GM19023 (cell line): ENCODE measurements around the gene PTPN2.
"Not testable (repeated sequence)": the region's sequence is repeated elsewhere in the genome, so short reads cannot be mapped to it uniquely, and the experiment has no call there.

Source experiments
- ATAC-seq: cut with Tn5 transposase; IDR thresholded peaks from one replicate; pipeline ENCODE4 v1.9.1; 2021; ENCODE audit warnings: mild to moderate bottlenecking, moderate library complexity; ENCODE audit not compliant: unreplicated experiment

Gene PTPN2

DNA sequence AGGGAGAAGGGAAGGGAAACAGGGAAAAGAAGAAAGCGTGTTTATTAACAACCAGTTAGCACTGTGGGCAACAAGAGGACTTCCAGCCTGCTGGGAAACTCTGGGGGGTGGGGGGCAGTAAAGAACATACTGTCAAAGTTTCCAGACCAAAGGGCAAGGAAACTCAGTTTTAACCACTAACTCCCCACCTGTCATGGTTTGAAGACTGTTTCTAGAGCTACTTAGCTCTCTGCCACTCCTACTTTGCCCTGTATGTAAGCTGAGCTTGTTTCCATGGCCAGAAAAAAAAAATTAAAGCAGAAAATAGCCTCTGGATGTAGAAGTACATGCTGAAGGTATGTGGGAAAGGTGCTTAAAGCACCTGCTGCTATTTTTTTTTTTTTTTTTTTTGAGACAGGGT is 11.0 kb upstream of the PTPN2 start:
- ATAC-seq = no peak

DNA sequence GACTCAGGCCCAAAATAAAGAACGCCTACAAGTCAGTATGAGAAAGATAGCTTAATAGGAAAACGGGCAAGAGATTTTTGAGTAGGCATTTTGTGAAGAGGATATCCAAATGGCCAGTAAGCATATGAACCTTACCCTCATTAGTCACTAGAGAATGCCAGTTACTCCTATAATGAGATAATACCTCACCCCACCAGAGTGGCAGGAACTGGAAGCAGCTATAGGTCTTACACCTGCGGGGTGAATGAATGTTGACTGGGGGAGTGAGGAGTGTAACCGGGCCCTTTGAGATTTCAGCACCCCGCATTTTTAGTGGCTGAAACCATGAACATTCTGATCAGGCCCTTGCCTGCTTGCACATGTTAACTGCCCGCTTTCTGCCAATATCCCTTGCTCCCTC is 7.5 kb upstream of the PTPN2 start:
- ATAC-seq = no peak

GRCh38 chr18:12890964-12891363 is 6.9 kb upstream of the PTPN2 start:
- ATAC-seq = no peak

DNA sequence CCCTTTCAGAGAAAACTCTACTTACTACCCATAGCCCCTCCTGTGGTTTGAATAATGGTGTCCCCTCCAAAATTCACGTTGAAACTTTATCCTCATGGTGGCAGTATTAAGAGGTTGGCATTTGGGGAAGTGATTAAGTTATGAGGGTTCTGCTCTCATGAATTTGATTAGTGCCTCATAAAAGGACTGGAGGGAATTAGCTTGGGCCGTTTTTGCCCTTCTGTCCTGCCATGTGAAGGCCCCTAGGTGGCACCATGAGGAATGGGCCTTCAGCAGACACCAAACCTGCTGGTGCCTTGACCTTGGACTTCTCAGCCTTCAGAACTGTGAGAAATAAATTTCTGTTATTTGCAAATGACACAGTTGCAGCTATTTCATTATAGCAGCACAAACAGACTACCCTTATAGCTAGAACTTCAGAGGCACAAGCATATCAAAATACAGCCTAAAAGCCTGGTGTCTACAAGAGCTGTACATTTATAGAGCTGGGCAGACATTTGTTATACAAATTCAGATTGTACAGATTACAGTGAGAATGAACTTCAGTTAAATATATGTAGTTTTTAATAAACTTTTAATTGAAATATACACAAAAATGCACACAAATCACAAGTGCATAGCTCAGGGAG is 2.6 kb upstream of the PTPN2 start:
- no peak for ATAC-seq

DNA sequence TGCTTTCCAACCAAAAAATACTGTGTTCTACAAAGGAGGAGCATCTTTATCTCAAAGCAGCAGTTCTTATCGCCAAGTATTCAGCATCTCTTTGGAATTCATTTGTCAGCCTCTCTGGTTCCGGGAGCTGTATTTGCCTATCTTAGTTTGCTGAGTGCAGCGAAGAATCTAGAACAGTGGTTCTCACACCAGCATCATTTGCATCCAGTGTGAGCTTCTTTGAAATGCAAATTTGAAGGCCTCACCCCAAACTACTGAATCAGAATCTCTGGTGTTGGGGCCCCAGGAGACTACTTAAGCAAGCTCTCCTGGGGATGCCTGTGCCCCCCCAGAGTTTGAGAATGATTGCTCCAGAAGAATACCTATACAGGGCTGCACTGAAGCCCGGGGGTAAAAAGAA is 1.5 kb upstream of the PTPN2 start:
- no peak for ATAC-seq

DNA sequence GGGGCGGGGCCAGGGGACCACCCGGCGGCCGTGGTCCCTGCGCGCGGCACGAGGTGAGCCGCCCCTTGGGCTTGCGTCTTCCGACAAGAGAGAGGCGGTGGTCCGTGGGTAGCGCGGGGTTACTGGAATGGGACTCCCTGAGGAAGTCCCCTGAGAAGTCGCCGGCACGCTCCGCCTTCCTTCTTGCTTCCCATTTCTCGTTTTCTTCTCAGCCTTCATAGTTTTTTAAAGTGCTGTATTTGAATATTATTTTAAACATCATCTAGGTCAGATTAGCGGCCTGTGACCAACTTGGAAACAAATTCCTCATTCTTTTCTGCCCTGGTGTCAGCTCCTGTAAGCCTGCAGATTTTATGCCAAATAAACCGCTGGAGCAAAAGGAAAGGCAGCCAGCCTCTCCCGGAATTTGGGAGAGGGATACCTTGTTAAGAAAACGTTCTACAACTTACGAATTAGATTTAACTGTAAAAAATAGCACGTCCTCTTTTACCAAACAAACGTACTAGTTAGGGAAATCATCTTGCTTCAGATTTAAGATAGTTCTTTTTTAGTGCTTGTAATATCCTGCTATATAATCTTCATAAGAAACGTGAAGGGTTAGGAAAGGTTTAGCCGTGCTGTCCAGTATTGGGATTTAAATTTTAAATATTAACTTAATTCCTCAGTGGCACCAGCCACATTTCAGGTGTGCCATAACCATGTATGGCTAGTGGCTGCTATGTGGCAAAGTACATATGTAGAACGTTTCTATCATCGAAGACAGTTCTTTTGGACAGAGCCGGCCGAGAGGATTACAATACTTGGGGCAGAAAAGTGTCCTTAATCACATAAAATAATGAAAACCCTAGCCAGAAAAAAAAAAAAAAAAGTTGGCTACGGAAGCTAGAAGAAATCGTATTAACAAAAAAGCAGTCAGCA is 628 bp upstream of the PTPN2 start:
- ATAC-seq = no peak

GRCh38 chr18:12883372-12883683 is 709 bp downstream of the PTPN2 start:
- peak; percentile 16 for ATAC-seq

DNA sequence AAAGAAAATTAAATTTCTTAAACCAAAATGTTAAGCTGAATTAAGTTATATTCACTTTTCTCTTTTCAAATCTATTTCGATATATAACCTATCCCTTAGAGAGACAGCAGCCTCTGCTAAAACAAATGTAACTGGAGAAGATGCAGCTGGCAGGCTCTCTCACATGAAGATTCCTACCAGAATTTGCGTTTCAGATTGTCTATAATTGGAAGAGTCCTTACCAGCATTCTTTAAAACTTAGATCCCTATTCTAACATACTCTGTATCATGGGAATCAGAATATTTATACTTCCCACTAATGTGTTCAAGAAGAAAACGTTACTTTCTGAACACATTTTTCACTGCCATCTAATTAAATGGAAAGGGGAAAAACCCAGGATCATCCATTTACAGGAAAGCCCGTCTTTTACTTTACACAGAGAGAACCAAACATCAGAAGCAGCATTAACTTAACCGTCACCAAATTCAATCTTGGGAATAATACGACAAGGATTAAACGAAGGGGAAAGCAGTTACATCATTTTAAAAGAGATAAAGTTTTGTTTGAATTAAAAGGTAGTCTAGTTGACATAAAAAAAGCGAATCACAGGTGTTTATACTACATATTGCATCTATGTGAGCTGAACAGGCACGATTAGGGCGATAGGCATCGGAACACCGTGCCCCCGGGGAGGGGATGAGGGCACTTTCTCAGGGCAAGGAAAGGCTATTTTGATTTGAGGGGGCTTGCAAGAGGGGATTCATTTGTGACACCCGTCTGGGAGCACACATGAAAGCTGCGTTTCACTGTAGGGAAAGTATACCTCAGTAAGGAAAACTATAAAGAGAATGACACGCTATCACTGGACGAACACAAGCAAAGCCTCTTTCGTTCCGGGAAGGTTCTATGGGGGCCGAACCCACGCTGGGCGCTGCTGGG is 1.3 kb downstream of the PTPN2 start:
- ATAC-seq = no peak

DNA sequence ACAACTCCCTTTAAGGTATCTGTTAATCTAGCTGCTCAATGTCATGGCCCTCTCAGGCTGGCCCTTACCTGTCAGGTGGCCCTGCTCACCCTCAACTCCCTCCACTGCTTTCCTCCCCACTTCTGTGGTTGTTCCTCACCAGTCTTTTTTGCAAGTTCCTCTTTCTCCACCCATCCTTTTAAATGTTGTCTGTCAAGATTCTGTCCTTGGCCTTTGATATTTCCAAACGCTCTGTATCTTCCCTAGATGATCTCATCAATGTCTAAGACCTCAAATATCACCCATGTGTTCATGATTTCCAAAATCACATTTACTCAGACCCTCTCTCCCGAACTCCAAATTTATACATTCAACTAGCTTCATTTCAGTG is 3.5 kb downstream of the PTPN2 start:
- ATAC-seq = no peak

- no peak for ATAC-seq
These were observed 4.0 kb downstream of the PTPN2 start for GRCh38 chr18:12879840-12880540.

DNA sequence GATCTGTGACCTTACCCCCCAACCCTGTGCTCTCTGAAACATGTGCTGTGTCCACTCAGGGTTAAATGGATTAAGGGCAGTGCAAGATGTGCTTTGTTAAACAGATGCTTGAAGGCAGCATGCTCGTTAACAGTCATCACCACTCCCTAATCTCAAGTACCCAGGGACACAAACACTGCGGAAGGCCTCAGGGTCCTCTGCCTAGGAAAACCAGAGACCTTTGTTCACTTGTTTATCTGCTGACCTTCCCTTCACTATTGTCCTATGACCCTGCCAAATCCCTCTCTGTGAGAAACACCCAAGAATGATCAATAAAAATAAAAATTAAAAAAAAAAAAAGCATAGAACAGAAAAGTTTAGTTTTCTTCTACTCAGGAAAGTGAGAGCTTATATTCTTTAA is 9.0 kb downstream of the PTPN2 start:
- not testable (repeated sequence) for ATAC-seq

GRCh38 chr18:12873961-12874567 is 10.0 kb downstream of the PTPN2 start:
- ATAC-seq = not testable (repeated sequence)

- ATAC-seq = no peak
These were observed 11.6 kb downstream of the PTPN2 start for GRCh38 chr18:12872408-12872807.

DNA sequence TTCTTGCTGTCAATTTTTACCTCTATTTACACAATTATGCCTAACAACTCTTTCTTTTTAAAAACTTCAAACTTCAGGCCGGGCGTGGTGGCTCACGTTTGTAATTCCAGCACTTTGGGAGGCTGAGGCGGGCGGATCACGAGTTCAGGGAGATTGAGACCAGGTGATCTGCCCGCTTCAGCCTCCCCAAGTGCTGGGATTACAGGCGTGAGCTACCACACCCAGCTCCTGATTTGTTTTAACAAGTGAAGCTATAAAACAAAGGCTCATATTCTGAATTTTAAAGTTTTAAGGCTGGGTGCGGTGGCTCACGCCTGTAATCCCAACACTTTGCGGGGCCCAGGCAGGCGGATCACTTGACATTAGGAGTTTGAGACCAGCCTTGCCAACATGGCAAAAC is 15.5 kb downstream of the PTPN2 start:
- no peak for ATAC-seq

GRCh38 chr18:12867441-12868123 is 16.5 kb downstream of the PTPN2 start:
- ATAC-seq = no peak

DNA sequence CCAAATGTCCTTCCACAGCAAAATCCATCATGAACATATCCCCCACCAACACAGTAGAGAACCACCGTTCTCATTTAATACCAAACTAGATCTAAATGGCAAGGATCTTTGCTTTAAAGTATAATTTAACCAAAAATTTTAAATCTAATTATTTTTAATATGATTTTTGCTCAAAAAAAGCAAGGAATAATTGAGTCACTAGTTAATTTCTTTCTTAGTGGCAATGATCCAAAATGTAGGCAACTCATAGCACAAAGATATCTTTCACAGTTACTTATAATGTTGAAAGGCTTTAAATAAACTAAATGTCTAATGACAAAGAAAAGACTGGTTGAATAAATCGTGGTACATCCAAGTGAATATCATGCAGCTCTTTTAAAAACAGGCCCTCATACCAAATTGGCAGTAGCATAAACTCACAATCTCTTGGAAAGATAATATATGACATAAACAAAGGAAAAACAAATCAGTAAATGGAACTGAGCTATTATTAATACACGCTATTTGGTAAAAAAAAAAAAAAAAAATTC is 20.3 kb downstream of the PTPN2 start:
- ATAC-seq = no peak

- ATAC-seq = no peak
These were observed 21.1 kb downstream of the PTPN2 start for GRCh38 chr18:12862874-12863482.

DNA sequence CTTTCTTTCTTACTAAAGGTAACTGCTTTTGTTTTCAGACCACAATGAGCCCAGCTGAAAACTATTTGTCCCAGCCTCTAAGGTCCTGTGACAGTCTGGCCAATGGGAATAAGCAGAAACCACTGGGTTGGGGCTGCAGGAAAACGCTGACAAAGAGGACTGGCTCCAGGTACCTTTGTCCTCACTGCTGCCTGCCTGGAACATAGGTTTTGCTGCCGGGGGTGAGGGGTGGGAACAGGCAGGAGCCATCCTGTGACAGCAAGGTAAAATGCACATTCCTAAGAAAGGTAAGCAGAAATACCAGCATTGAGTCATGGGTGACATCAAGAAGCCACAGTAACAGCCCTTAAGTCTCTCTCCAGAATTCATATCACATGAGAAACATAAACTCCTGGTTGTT is 21.6 kb downstream of the PTPN2 start:
- no peak for ATAC-seq

- ATAC-seq = no peak
These were observed 22.4 kb downstream of the PTPN2 start for GRCh38 chr18:12861637-12862036.
